Fibroblast of skin of left biceps (primary cell): Measurements from ENCODE around the gene IQSEC1.
"Not testable (repeated sequence)": the region's sequence is repeated elsewhere in the genome, so short reads cannot be mapped to it uniquely, and the experiment has no call there.

Experiments
- DNase-seq, 2 experiments: peaks; one replicate each; pipeline ENCODE4 v3.0.0-alpha.2; 2013; ENCODE audit warnings: low read depth in 2 of 2

The IQSEC1 gene

GRCh38 chr3:12894629-12895028 is 178.6 kb downstream of the IQSEC1 start:
- no peak for DNase-seq

- DNase-seq, result no peak
Measured at GRCh38 chr3:12893852-12894251, 179.4 kb downstream of the IQSEC1 start.

DNA sequence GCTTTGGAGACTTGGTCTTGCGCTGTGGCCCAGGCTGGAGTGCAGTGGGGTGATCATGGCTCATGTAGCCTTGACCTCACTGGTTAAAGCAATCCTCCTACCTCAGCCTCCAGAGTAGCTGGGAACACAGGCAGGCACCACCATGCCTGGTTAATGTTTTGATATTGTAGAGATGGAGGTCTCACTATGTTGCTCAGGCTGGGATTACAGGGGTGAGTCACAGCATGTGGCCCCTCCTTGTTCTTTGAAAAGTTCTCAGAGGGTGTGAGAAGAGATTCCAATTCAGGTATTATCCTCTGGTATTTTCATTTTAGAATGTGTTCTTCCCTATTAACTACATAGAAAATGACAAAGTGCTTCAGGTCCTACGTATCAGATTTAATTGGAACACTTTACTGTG is 180.0 kb downstream of the IQSEC1 start:
- no peak for DNase-seq

- DNase-seq, result no peak
Measured at GRCh38 chr3:12892840-12893189, 180.4 kb downstream of the IQSEC1 start.

DNA sequence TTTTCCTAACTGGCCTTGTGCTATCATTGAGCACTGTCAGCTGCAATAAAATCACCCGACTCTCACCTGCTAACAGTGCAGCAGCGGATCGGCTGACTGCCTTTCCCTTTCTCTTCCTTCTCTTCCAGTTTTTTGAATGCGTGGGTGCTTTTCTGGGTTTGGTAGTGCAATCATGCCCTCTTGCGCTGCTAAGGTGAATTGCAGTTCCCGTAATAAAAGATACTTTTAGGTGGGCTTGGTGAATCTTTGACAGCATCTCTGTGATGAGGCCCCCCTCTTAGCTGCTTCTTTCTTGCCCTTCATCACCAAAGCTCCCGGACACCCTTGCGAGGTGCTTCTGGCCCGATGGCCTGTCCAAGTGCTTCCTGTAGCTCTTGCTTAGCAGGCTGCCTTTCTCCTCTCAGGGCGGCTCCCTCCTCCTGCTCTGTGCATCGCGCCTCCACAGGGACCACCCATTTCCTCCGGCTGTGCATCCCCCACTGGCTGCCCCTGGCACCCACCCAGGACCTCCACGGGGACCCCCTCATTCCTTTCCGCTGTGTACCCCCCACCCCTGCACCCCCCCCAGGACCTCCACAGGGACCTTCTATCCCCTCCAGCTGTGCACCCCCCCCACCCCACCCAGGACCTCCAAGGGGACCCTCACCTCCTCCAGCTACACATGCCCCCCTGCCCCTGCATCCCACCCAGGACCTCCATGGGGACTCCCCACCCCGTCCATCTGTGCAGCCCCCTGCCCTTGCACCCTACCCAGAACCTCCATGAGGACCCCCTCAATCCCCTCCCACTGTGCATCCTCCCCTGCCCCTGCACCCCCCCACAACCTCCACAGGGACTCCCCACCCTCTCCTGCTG is 181.0 kb downstream of the IQSEC1 start:
- peak in 1 of 2 experiments; percentile 12 for DNase-seq

DNA sequence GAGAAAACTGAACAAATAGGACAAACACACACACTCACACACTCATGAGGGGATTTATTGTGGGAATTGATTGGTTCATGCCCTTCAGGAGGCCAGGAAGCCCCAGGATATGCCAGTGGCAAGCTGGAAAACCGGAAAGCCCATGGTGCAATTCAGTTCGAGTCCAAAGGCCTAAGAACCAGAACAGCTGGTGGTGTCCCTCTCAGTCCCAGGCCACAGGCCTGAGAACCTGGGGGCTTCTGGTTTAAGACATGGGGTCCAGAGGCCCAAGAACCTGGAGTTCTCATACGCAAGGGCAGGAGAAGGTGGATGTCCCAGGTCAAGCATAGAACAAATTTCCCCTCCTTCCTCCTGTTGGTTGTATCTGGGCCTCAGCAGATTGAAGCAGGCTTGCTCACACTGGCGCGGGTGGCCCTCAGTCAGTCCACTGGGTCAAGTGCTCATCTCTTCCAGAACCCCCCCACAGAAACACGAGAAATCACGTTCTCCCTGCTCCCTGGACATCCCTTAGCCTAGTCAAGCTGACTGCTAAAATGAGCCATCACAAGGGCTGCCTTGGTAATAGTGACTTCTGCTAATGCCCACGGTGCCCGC is 181.7 kb downstream of the IQSEC1 start:
- no peak for DNase-seq

- DNase-seq, result no peak
Measured at GRCh38 chr3:12890610-12891390, 182.4 kb downstream of the IQSEC1 start.

DNA sequence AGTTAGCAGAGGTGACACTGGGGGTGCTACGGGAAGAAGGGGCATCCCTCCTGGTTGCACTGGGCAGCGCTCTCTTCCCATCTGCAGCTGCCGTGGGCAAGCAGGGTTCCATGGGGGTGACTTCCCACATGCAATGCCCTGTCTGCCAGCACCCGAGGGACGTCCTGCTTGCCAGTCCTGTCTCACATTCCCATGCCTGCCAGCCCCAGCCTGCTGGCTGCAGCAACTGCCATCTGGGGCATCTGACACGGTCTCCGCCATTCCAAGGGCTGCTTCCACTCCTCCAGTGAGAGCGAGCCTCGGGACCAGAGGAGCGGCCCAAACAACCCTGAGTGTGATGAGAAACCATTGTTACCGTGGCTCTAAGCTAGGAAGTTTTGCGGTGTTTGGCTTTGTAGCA is 186.5 kb downstream of the IQSEC1 start:
- DNase-seq, result no peak

DNA sequence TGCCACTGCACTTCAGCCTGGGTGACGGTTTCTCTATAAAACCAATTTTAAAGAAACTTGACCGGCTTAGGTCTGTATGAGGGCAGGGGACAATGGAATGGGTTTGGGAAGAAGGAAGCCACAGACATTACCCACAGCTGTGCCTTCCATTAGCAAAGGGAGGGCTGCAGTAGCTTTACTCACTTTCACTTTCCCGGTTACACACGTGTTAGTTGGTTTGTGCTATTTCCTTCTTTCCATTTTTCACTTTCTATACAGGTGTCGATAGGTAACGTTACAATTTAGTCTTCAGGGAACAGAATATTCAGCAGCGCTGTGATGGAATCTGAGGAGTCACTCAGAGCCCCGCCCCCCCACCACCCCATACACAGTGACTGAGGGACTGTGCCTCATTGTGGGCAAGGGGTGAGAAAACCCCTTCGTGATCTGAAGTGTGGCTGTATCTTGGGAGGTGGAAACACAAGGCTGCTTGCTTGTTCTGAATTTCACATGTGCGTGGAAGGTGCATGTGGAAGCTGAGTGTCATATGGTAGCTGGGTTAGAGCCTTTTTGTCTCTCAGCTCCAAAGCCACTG is 187.0 kb downstream of the IQSEC1 start:
- DNase-seq, result no peak

DNA sequence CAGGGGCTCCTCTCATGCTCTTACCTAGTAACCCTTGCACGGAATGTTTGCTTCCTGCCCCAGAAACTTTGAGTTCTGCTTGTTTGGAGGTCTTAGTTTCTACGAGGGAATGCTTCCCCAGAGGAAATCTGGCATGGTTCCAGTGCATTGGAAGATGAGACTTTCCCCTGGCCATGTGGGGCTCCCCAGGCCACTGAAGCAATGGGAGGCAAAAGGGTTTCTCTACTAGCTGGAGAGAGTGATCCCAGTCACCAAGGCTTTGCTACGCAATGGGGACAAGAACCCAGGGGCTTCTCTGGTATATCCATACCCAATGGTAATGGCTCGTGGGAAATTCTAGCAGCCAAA is 187.7 kb downstream of the IQSEC1 start:
- no peak for DNase-seq

- DNase-seq, result no peak
Measured at GRCh38 chr3:12884790-12885582, 188.2 kb downstream of the IQSEC1 start.

- DNase-seq, result no peak
Measured at GRCh38 chr3:12884186-12884680, 189.0 kb downstream of the IQSEC1 start.

DNA sequence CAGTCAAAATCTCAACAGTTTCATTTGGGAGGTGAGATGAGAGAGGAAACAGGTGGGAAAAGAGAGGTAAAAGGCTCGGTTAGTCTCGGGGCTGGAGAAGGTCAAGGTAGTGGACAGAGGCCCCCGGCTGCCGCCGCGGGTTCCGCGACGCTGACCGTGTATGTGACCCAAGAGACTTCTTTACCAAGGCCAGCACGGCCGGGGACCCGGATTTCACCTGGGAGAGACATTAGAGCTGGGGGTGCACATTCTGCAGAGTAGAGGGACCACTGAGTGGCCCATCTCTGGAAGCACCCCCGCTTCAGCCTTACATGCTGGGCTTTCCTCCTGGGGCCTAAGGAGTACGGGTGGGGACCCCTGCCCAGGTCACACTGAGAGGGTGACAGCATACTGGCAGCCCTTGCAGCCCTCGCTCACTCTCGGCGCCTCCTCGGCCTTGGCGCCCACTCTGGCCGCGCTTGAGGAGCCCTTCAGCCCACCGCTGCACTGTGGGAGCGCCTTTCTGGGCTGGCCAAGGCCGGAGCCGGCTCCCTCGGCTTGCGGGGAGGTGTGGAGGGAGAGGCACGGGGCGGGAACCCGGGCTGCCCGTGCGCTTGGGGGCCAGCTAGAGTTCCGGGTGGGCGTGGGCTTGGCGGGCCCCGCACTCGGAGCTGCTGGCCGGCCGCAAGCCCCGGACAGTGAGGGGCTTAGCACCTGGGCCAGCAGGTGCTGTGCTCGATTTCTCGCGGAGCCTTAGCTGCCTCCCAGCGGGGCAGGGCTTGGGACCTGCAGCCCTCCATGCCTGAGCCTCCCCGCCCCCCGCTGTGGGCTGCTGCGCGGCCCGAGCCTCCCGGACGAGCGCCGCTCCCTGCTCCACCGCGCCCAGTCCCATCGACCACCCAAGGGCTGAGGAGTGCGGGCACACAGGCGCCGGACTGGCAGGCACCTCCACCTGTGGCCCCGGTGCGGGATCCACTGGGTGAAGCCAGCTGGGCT is 190.6 kb downstream of the IQSEC1 start:
- no peak for DNase-seq

DNA sequence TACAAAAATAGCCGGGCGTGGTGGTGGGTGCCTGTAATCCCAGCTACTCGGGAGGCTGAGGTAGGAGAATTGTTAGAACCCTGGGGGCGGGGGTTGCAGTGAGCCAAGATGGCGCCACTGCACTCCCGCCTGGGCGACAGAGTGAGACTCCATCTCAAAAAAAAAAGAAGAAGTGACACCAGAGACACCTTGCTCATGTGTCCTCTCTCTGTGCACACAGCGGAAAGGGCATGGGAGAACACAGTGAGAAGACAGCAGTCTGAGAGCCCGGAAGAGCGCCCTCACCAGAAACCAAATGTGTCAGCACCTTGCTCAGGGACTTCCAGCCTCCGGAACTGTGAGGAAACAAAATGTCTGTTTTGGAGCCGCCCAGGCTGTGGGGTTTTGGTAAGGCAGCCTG is 191.4 kb downstream of the IQSEC1 start:
- DNase-seq, result not testable (repeated sequence)

DNA sequence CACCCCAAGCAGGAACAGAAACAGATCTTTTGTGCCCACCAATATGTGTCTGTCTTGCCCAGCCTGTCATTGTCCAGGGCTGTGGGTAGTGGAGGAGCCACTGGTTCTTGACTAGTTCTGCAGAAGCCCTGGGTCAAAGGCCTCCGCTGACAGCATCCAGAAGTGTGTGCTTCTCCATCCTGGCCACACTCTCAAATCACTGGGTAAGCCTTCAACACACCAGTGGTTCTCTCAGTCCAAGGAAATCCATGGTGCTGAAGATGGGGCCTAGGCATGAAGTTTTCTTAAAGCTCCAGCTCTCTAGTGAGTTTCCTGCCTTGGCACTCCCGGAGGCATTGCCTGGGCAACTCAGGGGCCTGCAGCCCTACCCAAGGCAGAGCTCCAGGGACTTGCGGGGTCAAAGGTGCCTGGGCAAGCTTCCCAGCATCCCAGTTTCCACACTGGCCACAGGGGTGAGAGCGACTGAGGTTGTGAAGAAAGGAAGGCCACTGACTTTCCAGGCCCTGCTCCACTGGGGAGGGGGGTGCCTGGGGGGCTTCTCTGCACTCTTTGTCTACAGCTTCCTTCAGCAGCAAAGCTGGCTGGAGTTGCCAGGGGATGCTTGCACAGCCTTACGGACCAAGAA is 193.9 kb downstream of the IQSEC1 start:
- no peak for DNase-seq

- not testable (repeated sequence) for DNase-seq
Measured at GRCh38 chr3:12878758-12879157, 194.5 kb downstream of the IQSEC1 start.

DNA sequence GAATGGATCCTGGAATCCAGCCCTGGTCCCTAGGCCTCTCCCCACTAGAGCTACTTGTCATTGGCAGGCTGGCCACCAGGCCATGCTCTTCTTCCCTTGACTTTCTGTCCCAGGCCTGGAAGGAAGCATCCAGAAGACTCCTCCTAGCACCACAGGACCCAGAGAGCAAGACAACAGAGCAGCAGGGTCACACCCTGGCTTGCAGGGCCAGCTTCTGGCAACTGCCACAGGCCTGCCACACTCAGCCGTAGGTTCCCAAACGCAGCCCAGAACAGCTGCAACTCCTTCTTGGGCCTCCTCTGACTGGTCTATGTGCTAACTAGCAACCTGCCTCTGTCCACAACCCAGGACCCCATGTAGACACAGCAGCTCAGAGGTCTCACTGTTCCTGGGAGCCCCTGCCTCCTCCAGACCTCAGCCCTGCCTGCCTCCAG is 195.1 kb downstream of the IQSEC1 start:
- DNase-seq, result no peak

DNA sequence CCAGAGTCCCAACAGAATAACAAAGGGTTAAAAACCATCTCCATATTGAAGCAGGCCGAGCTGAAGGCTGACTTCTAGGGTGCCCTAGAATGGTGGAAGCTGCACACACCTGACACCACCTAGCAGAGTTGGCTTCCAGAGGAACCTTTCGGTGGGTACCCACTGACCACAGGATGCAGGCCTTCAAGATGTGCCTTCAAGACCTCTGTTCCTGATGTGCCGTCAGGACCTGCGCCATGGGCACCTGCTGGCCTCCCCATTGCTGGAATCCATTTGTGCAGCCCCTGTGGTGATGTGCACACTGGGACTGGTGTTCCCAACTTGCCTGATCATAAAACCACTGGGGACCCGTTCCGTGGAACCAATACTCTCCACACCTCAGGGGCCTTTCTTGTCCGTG is 196.2 kb downstream of the IQSEC1 start:
- DNase-seq, result no peak
